SK-N-SH (cell line): ENCODE results near the gene PPP3CA. TPM values are rescaled to one million over a fixed set of nuclear protein-coding genes. Genes with fewer than 3 reads are reported as not detected.

Experiments used
- CTCF ChIA-PET: fragments of 300-600, 350-600 bp; formaldehyde crosslinking; extraction: SDS; loops from one replicate; lab custom pipeline; 2021; lab: Yijun Ruan, JAX
- POLR2A ChIA-PET: fragments of 350-600 bp; sonication (Branson Sonifier 250); formaldehyde crosslinking; extraction: SDS; loops from one replicate; lab custom pipeline; 2020; ENCODE audit warnings: antibody characterized with exemption, inconsistent platforms; lab: Yijun Ruan, JAX
- DNase-seq: peaks from one replicate; pipeline ENCODE4 v3.0.0; 2012
- H2AFZ ChIP-seq: fragments of 200-600 bp; sonication (generic); 2 replicates; pipeline ENCODE4 v1.8.1; 2016; ENCODE audit warnings: antibody characterized with exemption, mild to moderate bottlenecking, low read depth
- H3F3A ChIP-seq: fragments of 200-600 bp; sonication (generic); replicated peaks from 2 replicates; pipeline ENCODE3; 2016; ENCODE audit warnings: antibody characterized with exemption, mild to moderate bottlenecking; ENCODE audit not compliant: insufficient read depth
- H3K27ac ChIP-seq, 2 experiments: fragments of 200-500 bp in 1 of 2; fragments of 200-600 bp in 1 of 2; sonication (Bioruptor generic) in 1 of 2; sonication (generic), shearing (Covaris generic) in 1 of 2; 2 replicates each; pipeline versions ENCODE4 v1.5.1 to v1.6.1; 2014 to 2016; ENCODE audit warnings: low read depth in 2 of 2, inconsistent platforms in 1 of 2, low read length in 1 of 2, mild to moderate bottlenecking in 1 of 2, mixed read lengths in 1 of 2
- H3K27me3 ChIP-seq: fragments of 200-600 bp; sonication (generic), shearing (Covaris generic); 2 replicates; pipeline ENCODE4 v1.6.1; 2016; ENCODE audit warnings: mixed run types; ENCODE audit not compliant: insufficient read depth
- H3K36me3 ChIP-seq, 2 experiments: fragments of 200-500 bp in 1 of 2; fragments of 200-600 bp in 1 of 2; sonication (Bioruptor generic) in 1 of 2; sonication (generic) in 1 of 2; replicated peaks in 1 of 2; 2 replicates each; pipeline versions ENCODE3 to v1.5.1; 2014 to 2016; ENCODE audit warnings: low read length in 1 of 2, mild to moderate bottlenecking in 1 of 2; ENCODE audit not compliant: insufficient read depth in 2 of 2, control insufficient read depth in 1 of 2
- H3K4me1 ChIP-seq, 2 experiments: fragments of 200-500 bp in 1 of 2; fragments of 200-600 bp in 1 of 2; sonication (Bioruptor generic) in 1 of 2; sonication (generic), shearing (Covaris generic) in 1 of 2; 2 replicates each; pipeline versions ENCODE4 v1.5.1 to v1.6.1; 2014 to 2016; ENCODE audit warnings: low read depth in 1 of 2, low read length in 1 of 2, mixed run types in 1 of 2; ENCODE audit not compliant: insufficient read depth in 2 of 2, control insufficient read depth in 1 of 2
- H3K4me2 ChIP-seq: fragments of 200-600 bp; sonication (generic), shearing (Covaris generic); 2 replicates; pipeline ENCODE4 v1.6.1; 2017; ENCODE audit warnings: mixed run types
- H3K4me3 ChIP-seq, 2 experiments: fragments of 200-500 bp in 1 of 2; fragments of 200-600 bp in 1 of 2; sonication (Bioruptor generic) in 1 of 2; sonication (generic), shearing (Covaris generic) in 1 of 2; 2 replicates each; pipeline versions ENCODE4 v1.5.1 to v1.8.1; 2014 to 2016; ENCODE audit warnings: low read depth in 2 of 2, inconsistent platforms in 1 of 2, low read length in 1 of 2, mild to moderate bottlenecking in 1 of 2, mixed read lengths in 1 of 2, moderate library complexity in 1 of 2
- H3K79me2 ChIP-seq: fragments of 200-600 bp; sonication (generic); 2 replicates; pipeline ENCODE4 v1.8.1; 2017; ENCODE audit warnings: mild to moderate bottlenecking; ENCODE audit not compliant: insufficient read depth
- H3K9ac ChIP-seq: fragments of 200-600 bp; sonication (generic); 2 replicates; pipeline ENCODE4 v1.6.1; 2017; ENCODE audit warnings: mixed run types
- H3K9me2 ChIP-seq: fragments of 200-600 bp; sonication (generic); 2 replicates; pipeline ENCODE4 v1.6.1; 2017; ENCODE audit warnings: mixed run types
- H3K9me3 ChIP-seq: fragments of 200-600 bp; sonication (generic); 2 replicates; pipeline ENCODE4 v1.6.1; 2017; ENCODE audit warnings: mixed run types, mild to moderate bottlenecking, moderate library complexity
- H4K20me1 ChIP-seq: fragments of 200-600 bp; sonication (generic); 2 replicates; pipeline ENCODE4 v1.6.1; 2017; ENCODE audit warnings: mild to moderate bottlenecking, mixed run types; ENCODE audit not compliant: insufficient read depth
- EP300 ChIP-seq, 2 experiments: IDR thresholded peaks; 2 replicates each; pipeline versions ENCODE4 v1.4.0 to v1.6.1; 2012; ENCODE audit warnings: borderline replicate concordance in 1 of 2, low read depth in 1 of 2, low read length in 1 of 2
- FOXJ3 ChIP-seq: sonication (generic); formaldehyde crosslinking; IDR thresholded peaks from 2 replicates; pipeline ENCODE4 v1.5.1; 2020; ENCODE audit warnings: mild to moderate bottlenecking, missing genetic modification reagents
- GATA2 ChIP-seq: sonication (generic); formaldehyde crosslinking; IDR thresholded peaks from 2 replicates; pipeline ENCODE4 v1.5.0; 2020; ENCODE audit warnings: mild to moderate bottlenecking, missing genetic modification reagents
- MEF2A ChIP-seq: IDR thresholded peaks from 2 replicates; pipeline ENCODE4 v1.4.0; 2012; ENCODE audit warnings: low read depth, borderline replicate concordance
- MXI1 ChIP-seq: IDR thresholded peaks from 2 replicates; pipeline ENCODE4 v1.6.1; 2012; ENCODE audit warnings: mild to moderate bottlenecking, low read depth, low read length, improper control_type of control experiment
- NFIC ChIP-seq: IDR thresholded peaks from 2 replicates; pipeline ENCODE4 v1.4.0; 2012; ENCODE audit warnings: borderline replicate concordance
- POLR2AphosphoS5 ChIP-seq: IDR thresholded peaks from 2 replicates; pipeline ENCODE4 v1.6.1; 2012; ENCODE audit warnings: low read depth, low read length
- RAD21 ChIP-seq: IDR thresholded peaks from 2 replicates; pipeline ENCODE4 v1.6.1; 2012; ENCODE audit warnings: mild to moderate bottlenecking, low read length
- RXRA ChIP-seq: IDR thresholded peaks from 2 replicates; pipeline ENCODE4 v1.4.0; 2012; ENCODE audit warnings: low read depth, mild to moderate bottlenecking, borderline replicate concordance
- SIN3A ChIP-seq: IDR thresholded peaks from 2 replicates; pipeline ENCODE4 v1.6.1; 2012; ENCODE audit warnings: low read depth, mild to moderate bottlenecking, low read length, moderate library complexity, borderline replicate concordance
- TCF12 ChIP-seq: IDR thresholded peaks from 2 replicates; pipeline ENCODE4 v1.4.0; 2012
- TEAD4 ChIP-seq: IDR thresholded peaks from 2 replicates; pipeline ENCODE4 v1.4.0; 2012; ENCODE audit warnings: mild to moderate bottlenecking, borderline replicate concordance; ENCODE audit not compliant: insufficient read depth
- USF2 ChIP-seq: fragments of 150-350 bp; IDR thresholded peaks from 2 replicates; pipeline ENCODE4 v1.6.1; 2017; ENCODE audit warnings: antibody characterized with exemption, low read length, low read depth, borderline replicate concordance
- WGBS: methylation state at CpG from one replicate; pipeline ENCODE4 v1.1.6; 2017; ENCODE audit warnings: low lambda C conversion rate; 5-methylcytosine and 5-hydroxymethylcytosine counted together
- polyA plus RNA-seq, 3 experiments: library from polyadenylated mRNA; depleted of rRNA; stranded (reverse); fragments of >200 nt; gene quantifications; 2 replicates each; pipeline ENCODE4 v1.2.3, GENCODE V29; 2012
- TF ChIP-seq, protein P1 (sequence below): IDR thresholded peaks from 2 replicates; pipeline ENCODE4 v1.4.0; 2012; ENCODE audit warnings: low read depth, borderline replicate concordance

PPP3CA gene
- polyA plus RNA-seq, 1 of the 3 experiments (the other 2 are of a cell fraction), result 10.7 TPM

GRCh38 chr4:101208171-101208570 is 139.2 kb downstream of the PPP3CA start:
- CTCF ChIA-PET, result no interaction called here
- no peak for TF ChIP-seq USF2
- no peak for TF ChIP-seq RXRA
- no peak for TF ChIP-seq NFIC
- TF ChIP-seq EP300 (IDR thresholded peaks at IDR 0.05; ENCODE audit: borderline replicate concordance in 1 of 2, low read depth in 1 of 2, low read length in 1 of 2), result no peak
- DNase-seq, result no peak
- Histone ChIP-seq H3K9me2 (no peaks in the 10 kb centered on the region), H3K27me3 (no peaks in the 10 kb centered on the region), H3K79me2 (peaks cover 56% of the 10 kb centered on the region), H3K27ac (no peak overlapping the region), H4K20me1 (peaks cover 3% of the 10 kb centered on the region; the same call in 1 of the 2 replicates), H3F3A (peaks cover 12% of the 10 kb centered on the region), H3K36me3 (no peaks in the 10 kb centered on the region), H3K9ac (no peak overlapping the region), H3K9me3 (no peaks in the 10 kb centered on the region), H3K4me3 (no peak overlapping the region), H3K4me2 (no peak overlapping the region), H2AFZ (no peak overlapping the region), H3K4me1 (peaks cover 0 to 7% of the 10 kb centered on the region in 2 experiments; a peak in 3 of 4 replicates)
- WGBS, result 87% methylated on average over 4 of the region's 4 CpGs
- POLR2A ChIA-PET, result no interaction called here

DNA sequence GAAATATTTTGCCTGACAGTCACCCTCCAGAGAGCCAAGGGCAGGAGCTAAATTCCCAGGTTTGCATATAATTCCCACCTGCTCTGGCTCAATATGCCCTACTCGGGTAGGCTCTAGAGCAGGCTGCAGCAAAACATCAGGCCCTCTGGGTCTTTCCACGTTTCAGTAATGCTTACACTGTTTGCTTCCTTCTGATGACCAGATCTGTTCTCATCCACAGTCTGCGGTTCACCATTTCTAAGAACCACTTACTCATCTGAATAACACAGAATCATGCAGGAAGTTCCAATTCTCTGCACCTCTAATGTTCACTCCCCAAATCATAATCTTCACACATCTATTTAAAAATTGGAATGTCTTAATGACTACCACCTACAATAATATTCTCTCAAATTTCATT is 141.4 kb downstream of the PPP3CA start:
- POLR2A ChIA-PET, result no interaction called here
- no peaks in the 10 kb centered on the region for H3K27me3 ChIP-seq
- 83% methylated on average over 3 of the region's 3 CpGs for WGBS
- no peak overlapping the region for H2AFZ ChIP-seq
- no peak overlapping the region for H3K4me2 ChIP-seq
- H3F3A ChIP-seq, result peaks cover 4% of the 10 kb centered on the region
- DNase-seq, result no peak
- H3K9me3 ChIP-seq, result no peaks in the 10 kb centered on the region
- CTCF ChIA-PET, result no interaction called here
- H4K20me1 ChIP-seq, result peaks cover 3% of the 10 kb centered on the region; the same call in 1 of the 2 replicates
- no peaks in the 10 kb centered on the region for H3K9me2 ChIP-seq
- no peak for TF ChIP-seq TCF12
- H3K36me3 ChIP-seq, result no peaks in the 10 kb centered on the region
- no peak overlapping the region for H3K27ac ChIP-seq
- H3K4me3 ChIP-seq, result no peak overlapping the region
- no peaks in the 10 kb centered on the region; a peak in 1 of 4 replicates for H3K4me1 ChIP-seq
- H3K9ac ChIP-seq, result no peak overlapping the region
- peaks cover 56% of the 10 kb centered on the region for H3K79me2 ChIP-seq

GRCh38 chr4:101201421-101201820 is 145.9 kb downstream of the PPP3CA start:
- WGBS, result 46% methylated on average over 2 of the region's 2 CpGs
- Histone ChIP-seq H3K9ac (no peak overlapping the region), H3K27ac (peak overlapping the region in 1 of 2 experiments; percentile 92; a peak in 2 of 4 replicates), H3F3A (peaks cover 14% of the 10 kb centered on the region), H3K79me2 (peaks cover 47% of the 10 kb centered on the region), H3K4me2 (no peak overlapping the region), H3K9me3 (no peaks in the 10 kb centered on the region), H4K20me1 (peaks cover 3% of the 10 kb centered on the region; the same call in 1 of the 2 replicates), H3K4me1 (peaks cover 8 to 16% of the 10 kb centered on the region in 2 experiments), H3K4me3 (no peak overlapping the region), H3K36me3 (no peaks in the 10 kb centered on the region), H3K9me2 (no peaks in the 10 kb centered on the region), H3K27me3 (no peaks in the 10 kb centered on the region), H2AFZ (no peak overlapping the region)
- ChIA-PET CTCF (interaction anchor here (1.2 to 1.4 kb wide), 3 partner anchors 9 to 18 kb away, joined by 3 to 4 read pairs (median 3); no protein-coding TSS in a partner anchor), POLR2A (no interaction called here)
- TF ChIP-seq FOXJ3 (CRISPR knock-in tag) (no peak), POLR2AphosphoS5 (no peak), MXI1 (no peak), SIN3A (no peak), TEAD4 (no peak), MEF2A (no peak), RAD21 (no peak; the same call in 1 of the 2 replicates), GATA2 (no peak)
- TF ChIP-seq, protein P1, sequence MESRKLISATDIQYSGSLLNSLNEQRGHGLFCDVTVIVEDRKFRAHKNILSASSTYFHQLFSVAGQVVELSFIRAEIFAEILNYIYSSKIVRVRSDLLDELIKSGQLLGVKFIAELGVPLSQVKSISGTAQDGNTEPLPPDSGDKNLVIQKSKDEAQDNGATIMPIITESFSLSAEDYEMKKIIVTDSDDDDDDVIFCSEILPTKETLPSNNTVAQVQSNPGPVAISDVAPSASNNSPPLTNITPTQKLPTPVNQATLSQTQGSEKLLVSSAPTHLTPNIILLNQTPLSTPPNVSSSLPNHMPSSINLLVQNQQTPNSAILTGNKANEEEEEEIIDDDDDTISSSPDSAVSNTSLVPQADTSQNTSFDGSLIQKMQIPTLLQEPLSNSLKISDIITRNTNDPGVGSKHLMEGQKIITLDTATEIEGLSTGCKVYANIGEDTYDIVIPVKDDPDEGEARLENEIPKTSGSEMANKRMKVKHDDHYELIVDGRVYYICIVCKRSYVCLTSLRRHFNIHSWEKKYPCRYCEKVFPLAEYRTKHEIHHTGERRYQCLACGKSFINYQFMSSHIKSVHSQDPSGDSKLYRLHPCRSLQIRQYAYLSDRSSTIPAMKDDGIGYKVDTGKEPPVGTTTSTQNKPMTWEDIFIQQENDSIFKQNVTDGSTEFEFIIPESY, result no peak
- DNase-seq, result no peak
